NCI-H748 treated with DMSO at 0.1 percent for 48 hours (cell line): ENCODE data around the gene INPP5E.

Experiments used
- DNase-seq: peaks from one replicate; lab custom pipeline; 2025; lab: John Stamatoyannopoulos, UW

INPP5E gene

GRCh38 chr9:136404801-136405136, 34.9 kb downstream of the INPP5E start:
- DNase-seq: no peak

- DNase-seq: no peak
Measured at GRCh38 chr9:136403915-136404800, 35.5 kb downstream of the INPP5E start.

DNA sequence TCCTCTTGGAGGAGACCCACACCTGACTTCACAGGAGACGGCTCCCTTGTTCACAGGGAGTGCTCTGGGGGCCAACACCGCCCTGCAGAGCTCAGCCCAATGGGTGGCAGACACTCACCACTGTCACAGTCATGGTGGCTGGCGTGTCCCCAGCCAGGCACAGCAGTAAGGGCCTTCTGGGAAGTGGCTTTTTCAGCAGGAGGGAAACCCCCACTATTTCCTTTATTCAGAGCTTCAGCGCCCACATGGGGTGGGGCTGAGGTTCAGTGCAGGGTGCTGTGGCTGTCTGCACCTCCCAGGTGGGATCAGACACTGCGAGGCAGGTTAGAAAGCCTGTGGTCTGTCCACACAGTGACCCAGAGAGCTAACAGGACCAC, 36.1 kb downstream of the INPP5E start:
- DNase-seq: no peak

- DNase-seq: no peak
Measured at GRCh38 chr9:136402067-136402466, 37.6 kb downstream of the INPP5E start.

DNA sequence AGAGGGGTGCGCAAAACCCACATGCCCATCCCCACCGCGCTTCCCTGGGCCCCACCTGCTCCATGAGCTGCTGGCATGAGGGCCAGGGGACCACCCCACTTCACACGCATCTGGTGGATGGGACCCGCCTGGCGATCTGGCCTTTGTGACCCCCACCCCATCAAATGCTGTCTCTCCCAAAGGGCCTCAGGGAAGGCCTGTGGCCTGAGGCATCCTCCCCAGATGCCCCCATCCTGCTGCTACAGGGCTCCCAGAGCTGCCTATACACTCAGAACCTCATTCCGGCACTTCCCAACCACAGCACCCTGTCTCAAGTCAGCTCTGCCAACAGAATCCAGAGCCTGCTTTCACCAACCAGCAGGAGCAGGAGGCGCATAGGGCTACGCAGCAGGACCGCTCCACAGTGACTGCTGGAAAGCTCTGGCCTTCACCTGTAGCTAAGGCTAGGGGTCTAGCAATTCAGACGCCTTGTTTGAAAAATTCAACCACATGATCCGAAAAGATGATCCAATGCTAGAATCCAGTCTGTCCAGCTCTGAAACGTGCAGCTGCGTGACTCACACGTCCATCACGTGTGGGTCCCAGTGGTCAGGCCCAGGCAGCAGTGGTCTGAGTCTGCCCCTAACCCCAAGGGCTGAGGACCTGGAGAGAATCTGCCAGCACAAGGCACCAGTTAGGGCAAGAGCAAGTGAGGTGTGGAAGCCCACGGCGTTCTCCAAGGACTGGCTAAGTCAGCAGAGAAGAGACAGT, 38.3 kb downstream of the INPP5E start:
- DNase-seq: no peak

GRCh38 chr9:136400038-136400834, 39.4 kb downstream of the INPP5E start, which contains the start of gene SNAPC4:
Gene SNAPC4 (minus strand): TSS chr9:136400170. CDS start chr9:136398428, 1,742 bp downstream.
- peak; percentile 81 for DNase-seq

- no peak for DNase-seq
Measured at GRCh38 chr9:136399176-136400037, 40.2 kb downstream of the INPP5E start.

DNA sequence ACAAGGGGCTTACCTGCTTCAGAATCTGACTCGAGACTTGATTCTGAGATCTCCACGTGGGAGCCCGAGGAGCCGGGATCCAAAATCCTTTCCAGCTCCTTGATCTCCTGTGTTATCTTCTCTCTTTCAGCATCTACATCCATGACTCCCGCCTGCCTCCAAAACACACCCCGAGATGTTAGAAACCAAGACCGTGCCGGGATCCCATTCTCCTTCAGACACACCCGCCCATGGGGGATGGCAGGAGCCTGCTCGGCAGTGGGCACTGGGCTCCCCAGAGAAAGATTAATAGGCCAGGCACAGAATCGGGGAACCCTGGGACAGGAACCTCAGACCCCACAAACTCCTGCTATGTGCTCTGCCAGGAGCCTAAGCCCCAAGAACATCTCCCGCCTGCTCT, 41.4 kb downstream of the INPP5E start:
- DNase-seq: no peak

- no peak for DNase-seq
Measured at GRCh38 chr9:136397643-136398042, 42.0 kb downstream of the INPP5E start.

DNA sequence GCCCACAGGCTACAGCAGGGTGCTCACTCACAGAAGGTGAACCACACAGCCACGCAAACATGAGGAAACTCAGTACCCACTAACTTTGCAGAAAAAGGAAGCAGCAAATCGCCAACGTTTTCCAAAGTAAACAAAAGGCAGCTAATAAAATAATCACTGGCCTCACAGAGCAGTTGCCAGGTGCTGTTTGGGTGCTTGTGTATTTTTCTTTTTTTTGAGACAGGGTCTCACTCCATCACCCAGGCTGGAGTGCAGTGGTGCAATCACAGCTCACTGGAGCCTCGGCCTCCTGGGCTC, 43.5 kb downstream of the INPP5E start:
- no peak for DNase-seq

- DNase-seq: no peak
Measured at GRCh38 chr9:136395345-136396218, 44.1 kb downstream of the INPP5E start.

DNA sequence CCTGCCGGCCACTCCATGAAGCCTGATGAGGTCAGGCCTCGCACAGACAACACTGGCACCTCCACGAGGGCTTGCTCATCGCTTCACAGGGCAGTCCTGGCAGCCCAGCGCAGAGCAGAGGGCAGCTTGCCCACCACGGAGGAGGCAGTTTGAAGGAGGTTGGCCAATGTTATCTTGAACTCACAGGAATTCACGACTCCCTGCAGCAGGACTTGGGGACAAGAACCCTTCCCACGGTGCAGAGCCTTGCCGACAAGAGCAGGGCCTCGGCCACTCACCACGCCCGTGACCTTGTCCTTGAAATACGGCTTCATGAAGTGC, 44.7 kb downstream of the INPP5E start:
- DNase-seq: no peak

DNA sequence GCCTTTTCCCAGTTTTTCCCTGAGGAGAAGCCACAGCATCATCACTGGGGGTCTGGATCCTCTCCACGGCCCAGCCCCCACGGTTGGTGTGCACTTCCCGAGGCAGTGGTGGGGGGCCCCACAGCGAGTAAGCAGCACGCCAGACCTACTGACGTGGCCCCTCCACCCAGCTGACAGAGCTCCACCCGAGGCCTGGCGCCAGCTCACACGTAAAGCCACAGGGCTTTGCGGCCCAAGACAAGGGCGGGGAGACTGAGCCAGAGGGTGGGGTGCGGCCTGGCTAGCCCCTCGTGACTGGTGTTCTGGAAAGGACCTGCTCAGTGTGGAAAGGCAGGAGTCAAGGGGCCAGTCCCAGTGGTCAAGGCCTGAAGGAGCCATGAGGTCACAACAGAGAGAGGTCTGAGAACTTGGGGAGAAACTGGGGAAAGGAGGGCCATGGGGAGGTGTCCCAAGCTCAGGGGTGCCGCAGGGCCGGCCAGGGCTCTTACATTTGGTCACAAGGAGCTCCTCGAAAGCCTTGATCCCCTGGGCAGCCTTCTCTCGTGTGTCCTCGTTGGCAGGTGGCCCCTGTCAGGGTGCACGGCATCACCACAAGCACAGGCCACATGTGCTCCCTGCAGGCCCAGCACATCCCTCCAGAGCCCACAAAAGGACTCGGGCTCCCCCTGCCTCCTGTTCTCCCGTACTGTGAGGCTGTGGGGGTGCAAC, 45.2 kb downstream of the INPP5E start:
- no peak for DNase-seq

DNA sequence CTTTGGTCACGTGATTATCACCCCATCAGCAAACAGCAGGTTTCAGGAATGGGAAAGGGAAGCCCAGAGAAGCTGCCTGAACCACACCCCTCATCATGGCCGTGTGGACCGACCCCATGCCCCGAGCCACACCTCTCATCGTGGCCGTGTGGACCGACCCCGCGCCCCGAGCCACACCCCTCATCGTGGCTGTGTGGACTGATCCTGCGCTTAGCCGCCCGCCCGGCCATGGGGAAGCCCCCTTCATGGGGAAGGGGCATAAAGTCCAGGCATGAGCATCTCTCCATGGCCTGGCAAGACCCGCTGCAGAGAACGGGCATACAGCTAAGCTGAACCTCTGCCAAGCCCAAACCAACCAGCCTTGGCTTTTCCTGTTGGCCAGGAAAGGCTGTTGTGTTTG, 46.1 kb downstream of the INPP5E start:
- no peak for DNase-seq

GRCh38 chr9:136392538-136393449, 46.9 kb downstream of the INPP5E start:
- DNase-seq: no peak

- no peak for DNase-seq
Measured at GRCh38 chr9:136391737-136392537, 47.7 kb downstream of the INPP5E start.

GRCh38 chr9:136389396-136389795, 50.2 kb downstream of the INPP5E start:
- no peak for DNase-seq

DNA sequence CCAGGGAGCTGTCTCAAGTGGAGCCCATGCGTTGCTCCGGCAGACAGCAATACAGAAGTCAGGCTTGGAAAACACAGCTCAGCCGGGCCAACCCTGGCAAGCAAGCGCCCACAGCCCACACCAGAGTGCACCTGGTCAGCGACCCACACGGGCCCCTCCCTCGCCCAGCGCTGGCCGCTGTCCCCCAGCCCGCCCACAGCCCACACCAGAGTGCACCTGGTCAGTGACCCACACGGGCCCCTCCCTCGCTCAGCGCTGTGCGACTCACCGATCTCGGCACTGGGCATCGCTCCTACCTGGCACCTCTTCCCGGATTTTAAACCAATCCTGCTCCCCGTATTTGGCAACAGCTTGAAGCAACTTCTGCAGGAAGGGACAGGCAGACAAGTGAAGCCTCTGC, 52.4 kb downstream of the INPP5E start:
- DNase-seq: no peak
